Measurements from ENCODE around the gene GJA3.

GJA3 gene

DNA sequence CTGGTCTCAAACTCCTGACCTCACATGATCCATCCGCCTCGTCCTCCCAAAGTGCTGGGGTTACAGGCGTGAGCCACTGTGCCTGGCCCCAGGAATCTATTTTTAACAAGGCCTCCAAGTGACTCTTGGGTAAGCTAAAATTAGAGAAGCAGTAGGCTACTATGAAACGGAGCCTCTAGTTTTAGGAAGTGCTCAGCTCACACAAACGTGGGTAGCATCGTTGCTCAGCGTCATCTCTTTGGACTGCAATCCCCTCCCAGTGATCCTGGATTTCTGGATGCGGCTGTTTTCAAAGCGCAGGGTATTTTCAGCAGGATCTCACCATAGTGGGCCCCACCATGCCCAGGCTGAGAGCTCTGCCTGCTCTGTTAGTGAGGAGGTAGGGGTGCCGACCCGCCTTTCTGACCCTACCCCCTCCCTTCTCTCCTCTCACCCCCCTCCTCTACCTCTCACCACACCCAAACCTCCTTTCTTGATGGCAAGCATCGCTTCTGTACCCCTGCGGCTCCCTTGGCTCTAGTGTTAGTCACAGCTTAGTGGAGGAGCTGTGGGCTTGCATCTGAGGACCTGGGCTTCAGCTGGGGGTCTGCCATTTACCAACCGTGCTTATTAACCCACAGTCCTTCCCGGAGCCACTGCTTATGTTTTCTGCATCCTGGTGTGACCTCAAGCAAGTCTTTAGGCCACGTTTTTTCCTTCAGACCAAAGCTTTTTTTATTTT, 34.2 kb downstream of the GJA3 start:
- DNase-seq, result no peak

DNA sequence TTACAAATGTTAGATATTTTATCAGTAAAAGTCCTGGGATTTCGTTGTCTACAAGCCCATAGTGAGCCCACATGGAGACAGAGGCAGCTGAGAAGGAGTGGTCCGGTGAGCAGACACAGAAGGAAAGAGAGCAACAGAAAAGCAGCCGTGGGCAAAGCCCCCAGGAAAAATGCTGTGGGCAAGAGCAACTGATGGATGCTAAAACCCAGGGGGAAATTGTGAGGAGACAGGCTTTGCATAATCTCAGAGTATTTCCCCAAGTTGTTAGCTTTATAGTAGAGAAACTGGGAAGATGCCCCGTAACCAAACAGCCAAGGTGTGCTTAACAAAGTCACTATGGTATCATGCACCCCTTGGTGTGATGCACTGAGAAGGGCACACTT, 35.1 kb downstream of the GJA3 start:
- no peak for DNase-seq

GRCh38 chr13:20125129-20125782, 35.6 kb downstream of the GJA3 start:
- no peak for DNase-seq

- DNase-seq, result no peak
Observed at GRCh38 chr13:20124303-20124702, 36.5 kb downstream of the GJA3 start.

DNA sequence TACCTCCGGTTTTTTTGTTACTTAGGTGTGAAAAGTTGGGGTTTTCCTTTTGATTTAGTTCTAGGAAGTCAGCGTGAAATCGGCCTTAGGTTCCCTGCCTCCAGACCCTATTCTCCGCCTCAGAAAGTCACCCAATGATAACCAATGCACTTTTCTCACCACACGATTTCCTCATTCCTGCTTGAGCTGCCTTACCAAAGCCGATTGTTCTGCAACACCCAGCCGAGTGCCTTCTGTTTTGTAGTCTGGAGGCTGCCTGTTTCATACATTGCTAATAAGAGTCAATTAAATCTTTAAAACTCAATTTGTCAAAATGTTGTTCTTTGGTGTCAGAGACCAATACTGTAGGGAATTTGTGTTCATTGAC, 39.7 kb downstream of the GJA3 start:
- DNase-seq, result no peak

DNA sequence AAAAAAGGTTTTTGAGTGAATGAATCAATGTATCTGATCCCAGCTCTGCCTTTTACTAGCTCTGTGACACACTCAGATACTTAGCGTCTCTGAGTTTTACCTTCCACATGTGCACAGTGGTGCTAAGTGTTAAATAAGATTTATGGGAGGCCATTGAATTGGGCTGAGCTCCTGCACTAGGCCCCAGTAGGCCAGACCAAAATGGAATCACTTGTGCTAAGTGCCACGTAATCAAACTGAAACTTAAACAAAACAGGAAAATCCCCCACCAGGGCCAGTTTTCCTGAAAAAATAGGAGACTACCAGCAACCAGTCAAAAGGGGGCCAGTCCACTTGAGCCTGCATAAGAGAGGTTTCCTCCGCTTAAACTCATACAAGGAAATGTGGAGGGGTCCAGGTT, 40.9 kb downstream of the GJA3 start:
- DNase-seq, result no peak

DNA sequence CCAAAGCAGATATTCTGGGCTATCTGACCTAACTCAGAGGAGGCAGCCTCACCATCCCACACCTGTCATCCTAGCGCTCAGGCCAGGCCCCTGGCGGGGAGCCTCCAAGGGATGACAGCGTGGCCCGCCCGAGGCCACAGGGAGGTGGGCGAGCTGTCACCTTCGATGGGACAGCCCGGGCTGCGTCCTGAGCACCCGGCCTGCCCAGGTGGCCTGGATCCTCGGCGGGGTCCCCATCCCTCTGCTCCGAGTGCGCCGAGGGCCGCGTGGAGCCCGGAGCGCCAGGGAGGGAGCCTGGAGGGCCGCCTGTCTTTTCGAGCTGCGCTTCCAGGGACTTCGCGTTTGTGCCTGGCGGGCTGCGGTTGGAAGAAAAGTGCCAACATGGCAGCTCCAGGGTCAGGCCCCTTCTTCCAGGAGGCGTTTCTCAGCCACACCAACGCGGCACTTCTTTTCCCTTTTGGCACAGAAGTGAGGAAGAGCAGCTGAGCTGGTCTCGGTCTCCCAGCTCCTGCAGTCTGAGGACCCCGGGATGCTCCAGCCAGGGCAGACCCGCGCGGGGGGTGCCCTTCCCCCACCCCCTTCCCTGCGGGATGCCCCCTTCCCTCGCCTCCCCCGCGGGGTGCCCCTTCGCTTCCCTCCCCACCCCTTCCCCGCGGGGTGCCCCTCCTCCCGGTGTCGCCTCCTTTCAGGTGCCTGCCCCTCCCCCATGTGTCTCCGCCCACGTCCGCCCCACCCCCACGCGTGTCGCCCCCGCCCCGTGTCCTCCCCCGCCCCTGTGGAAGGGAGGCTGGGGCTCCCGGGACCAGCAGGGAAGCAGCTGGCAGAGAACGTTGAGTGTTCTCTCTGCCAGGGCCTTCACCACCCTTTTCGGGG, 42.3 kb downstream of the GJA3 start:
- peak; percentile 91 for DNase-seq

DNA sequence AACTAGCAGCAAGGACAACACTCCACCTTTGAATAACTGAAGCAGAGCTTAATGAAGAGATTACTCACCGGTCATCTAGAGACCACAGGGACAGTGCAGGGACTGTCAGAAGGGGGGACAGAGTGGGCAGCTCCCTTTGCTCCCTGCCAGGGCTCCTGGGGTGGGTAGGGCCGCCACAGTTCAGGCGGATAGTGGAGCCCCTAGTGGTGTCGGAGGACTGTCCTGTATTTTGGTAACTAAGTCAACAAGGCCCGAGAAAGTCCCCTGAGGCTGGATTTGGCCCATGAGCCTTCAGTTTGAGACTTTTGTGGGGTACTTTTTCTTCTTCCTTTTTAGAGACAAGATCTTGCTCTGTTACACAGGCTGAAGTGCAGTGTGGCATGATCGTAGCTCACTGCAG, 44.6 kb downstream of the GJA3 start:
- no peak for DNase-seq

DNA sequence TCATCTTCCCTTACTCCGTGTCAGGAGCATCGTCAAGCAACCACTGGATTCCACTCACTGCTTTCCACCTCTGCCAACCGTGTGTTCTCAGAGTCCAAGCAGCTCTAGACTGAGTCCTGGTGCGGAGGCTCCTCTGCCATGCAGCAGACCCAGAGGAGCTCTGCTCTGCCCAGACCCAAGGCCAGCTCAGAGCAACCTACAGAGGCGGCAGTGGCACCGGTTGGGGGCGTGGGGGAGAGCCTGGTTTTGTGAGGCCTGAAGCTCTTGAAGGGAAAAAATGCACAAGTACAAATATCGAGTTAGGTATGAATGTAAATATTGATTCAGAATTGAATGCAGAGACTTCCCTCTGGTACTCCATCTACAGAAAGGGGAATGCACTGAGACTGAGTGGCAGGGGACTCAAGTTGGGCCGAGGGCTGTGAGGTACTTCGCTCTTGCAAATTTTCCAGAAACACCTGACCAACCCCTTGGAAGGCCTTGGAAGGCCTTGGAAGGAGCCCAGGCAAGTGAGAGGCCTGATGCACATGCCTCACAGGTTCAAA, 46.7 kb downstream of the GJA3 start:
- DNase-seq, result peak; percentile 15

GRCh38 chr13:20109037-20109436, 51.8 kb downstream of the GJA3 start:
- DNase-seq, result no peak

DNA sequence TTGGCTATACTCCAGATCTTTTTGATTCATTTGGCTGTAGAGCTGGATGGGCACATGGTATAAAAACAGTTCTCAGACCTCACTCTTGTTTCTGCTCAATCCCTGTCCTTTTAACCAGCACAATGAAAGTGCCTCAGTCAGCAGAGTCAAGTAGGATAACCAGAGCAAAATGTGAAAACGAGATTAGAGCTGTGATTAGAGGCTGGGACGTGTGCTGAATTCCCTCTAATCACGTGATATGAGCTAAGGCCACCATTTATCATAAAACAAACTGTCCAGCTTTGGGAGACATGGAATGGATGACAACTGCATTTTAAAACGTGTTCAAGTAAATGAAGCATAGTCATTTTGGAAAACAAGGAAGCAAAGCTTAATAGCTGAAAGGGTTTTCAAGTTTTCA, 54.1 kb downstream of the GJA3 start:
- no peak for DNase-seq

DNA sequence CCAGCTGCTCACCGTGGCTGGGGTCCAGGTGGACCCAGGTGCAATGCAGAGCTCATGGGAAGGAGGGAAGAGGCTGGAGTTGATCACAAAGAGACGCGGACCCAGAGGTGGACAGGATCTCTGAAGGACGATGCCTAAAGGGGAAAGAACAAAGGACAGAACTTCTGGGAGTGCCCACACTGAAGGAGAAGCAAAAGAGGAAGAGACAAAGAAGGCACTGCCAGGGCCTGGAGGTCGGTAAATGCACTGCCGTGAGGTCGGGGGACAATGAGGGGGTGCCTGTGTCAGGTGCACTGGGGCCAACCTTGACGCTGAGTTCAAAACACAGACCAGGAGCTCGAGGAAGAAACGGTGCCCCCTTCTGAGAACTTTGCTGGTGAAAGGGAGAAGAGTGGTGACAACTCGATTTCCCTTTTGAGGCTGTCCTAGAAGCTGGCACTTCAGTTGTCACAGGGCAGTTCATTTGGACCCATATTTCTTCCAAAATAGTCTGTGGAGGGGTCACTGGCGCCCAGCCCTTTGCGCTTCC, 55.6 kb downstream of the GJA3 start:
- no peak for DNase-seq

DNA sequence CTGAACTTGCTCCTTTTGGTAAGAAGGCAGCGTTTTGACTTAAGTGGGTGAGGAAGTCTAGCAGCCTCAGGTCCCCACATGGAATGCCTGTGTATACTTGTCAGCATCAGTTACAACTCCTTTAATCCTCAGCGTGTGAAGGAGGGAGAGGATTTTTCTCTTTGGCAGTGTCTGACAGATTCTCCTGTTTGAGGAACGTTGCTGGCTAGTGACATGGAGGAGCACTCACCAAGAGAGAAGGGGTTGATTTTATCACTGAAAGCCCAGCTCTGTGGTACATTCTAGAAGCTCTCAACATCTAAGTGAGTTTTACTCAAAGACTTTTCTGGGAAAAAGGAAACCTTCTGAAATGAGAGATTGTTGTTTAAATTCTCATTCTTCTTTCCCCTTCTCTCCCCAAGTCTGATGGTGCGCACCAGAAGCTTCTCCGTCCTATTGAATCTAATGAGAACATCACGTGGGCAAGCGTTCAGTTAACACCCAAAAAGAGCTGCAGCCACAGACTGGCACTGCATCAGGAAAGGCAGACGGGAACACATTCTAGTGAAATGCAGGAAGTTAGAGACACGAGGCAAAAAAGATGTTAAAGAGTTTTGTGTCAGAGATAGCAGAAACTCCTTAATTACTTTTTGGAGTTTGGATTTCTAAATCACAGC, 58.2 kb downstream of the GJA3 start:
- DNase-seq, result no peak

DNA sequence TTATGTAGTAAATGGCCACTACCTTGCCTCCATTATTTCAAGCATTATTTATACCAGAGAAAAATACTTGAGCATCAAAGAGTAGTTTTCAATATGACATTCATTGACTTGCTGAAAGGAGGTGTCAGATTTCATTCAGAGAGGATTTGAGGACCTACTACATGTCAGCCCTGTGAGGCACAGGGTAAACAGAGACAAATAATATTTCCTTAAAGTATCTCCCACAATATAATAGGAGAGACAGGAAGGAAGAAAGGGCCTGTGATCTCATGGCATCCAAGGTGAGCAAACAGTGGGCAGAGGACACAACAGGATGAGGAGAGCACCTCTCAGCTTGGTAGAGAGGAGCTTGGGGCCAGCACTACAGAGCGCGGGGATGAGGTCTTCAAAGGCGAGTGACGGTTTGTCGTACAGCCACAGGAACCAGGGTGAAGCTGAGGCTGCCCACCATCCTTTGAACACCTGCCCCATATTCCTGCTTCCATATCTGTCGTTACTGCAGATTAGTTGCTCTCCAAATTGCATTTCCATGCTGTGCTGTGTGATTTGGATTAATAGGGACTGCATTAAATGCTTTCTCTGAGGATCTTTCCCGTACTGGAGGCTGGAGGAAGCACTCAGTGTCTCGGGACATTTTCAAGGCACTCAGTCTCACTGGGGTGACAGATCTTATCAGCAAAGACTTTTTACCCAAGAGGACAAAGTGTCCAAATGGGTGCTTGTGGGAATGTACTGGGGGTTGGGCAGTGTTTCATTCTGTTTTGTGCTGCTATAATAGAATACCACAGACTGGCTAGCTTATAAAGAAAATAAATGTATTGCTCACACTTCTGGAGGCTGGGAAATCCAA, 59.2 kb downstream of the GJA3 start:
- peak; percentile 92 for DNase-seq

DNA sequence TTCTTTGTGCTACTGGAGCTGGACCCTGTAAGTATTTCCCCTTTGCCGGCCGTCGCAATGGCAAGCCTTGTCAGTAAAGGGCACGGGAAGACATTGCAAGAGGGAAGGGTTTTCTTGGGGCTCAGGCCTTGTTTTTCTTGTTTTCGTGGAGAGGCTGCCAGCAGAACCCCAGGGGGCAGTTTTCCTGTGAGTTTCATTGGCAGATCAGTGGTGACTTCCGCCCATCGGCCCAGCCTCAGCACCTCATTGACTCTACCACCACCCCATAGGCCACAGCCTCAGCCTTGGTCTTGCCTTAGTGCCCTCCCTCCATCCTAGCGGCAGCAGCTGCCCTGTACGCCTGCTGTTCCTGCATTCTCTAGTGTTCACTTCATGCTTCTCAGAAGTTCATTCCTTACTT, 61.5 kb downstream of the GJA3 start:
- DNase-seq, result no peak

DNA sequence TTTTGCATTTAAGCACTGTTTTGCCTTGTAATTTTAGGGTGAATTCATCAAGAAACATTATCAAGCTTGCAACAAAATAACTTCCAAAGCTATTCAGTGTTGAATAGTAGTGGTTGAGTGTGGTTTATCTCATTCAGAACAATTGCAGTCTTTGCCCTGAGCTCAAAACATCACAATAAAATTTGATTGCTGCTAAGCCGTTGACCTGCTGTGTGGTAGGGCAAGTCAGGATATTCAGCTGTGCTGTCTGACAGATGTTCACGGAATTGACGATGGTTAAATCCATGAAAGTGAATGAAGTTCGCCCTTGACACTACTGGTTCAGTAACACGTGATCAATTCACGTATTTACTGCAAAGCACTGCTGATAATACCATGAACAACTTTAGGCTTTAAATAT, 66.9 kb downstream of the GJA3 start:
- no peak for DNase-seq

- peak; percentile 57 for DNase-seq
Observed at GRCh38 chr13:20090349-20090748, 70.5 kb downstream of the GJA3 start.
